IMR-90 (cell line): ENCODE measurements around the gene DNAJC5G. TPM values are rescaled to one million over a fixed set of nuclear protein-coding genes. Genes with fewer than 3 reads are reported as not detected.

Experiments
- ATAC-seq: fragments of 200-7000 bp; cut with Tn5 transposase; 2 replicates; pipeline ENCODE4 v1.9.1; 2020; ENCODE audit warnings: low read depth, mild to moderate bottlenecking, moderate library complexity
- BruUV-seq: library from RNA; stranded (reverse); fragments of 400-500 nt; replicated peaks from 2 replicates; lab custom pipeline; 2021; lab: Mats Ljungman, UMichigan
- CTCF ChIA-PET: fragments of 300-600 bp; formaldehyde crosslinking; extraction: SDS; loops from one replicate; lab custom pipeline; 2021; ENCODE audit warnings: antibody characterized with exemption; lab: Yijun Ruan, JAX
- POLR2A ChIA-PET: fragments of 300-600 bp; sonication (Branson Sonifier 250); formaldehyde crosslinking; loops from one replicate; lab custom pipeline; 2022; ENCODE audit warnings: antibody characterized with exemption; ENCODE audit not compliant: unreplicated experiment; lab: Charles Lee
- DNase-seq: peaks from one replicate; pipeline ENCODE4 v3.0.0; 2013
- H2AFZ ChIP-seq: replicated peaks from 2 replicates; pipeline ENCODE3; 2013; ENCODE audit warnings: low read length, mild to moderate bottlenecking; ENCODE audit not compliant: poor library complexity
- H2AK5ac ChIP-seq: 2 replicates; pipeline ENCODE4 v1.6.1; 2013; ENCODE audit warnings: low read depth, low read length, inconsistent platforms
- H2AK9ac ChIP-seq: replicated peaks from 2 replicates; pipeline ENCODE3; 2013; ENCODE audit warnings: mild to moderate bottlenecking, low read depth, low read length, moderate library complexity; ENCODE audit not compliant: poor library complexity
- H2BK120ac ChIP-seq: 2 replicates; pipeline ENCODE4 v1.6.1; 2013; ENCODE audit warnings: low read depth, low read length, inconsistent platforms
- H2BK15ac ChIP-seq: 3 replicates; pipeline ENCODE4 v1.6.1; 2013; ENCODE audit warnings: low read depth, low read length, inconsistent platforms
- H2BK20ac ChIP-seq: 2 replicates; pipeline ENCODE4 v1.6.1; 2013; ENCODE audit warnings: low read depth, mild to moderate bottlenecking, inconsistent platforms, low read length, moderate library complexity
- H2BK5ac ChIP-seq: 2 replicates; pipeline ENCODE4 v1.6.1; 2013; ENCODE audit warnings: mild to moderate bottlenecking, low read depth, low read length, inconsistent platforms; ENCODE audit not compliant: poor library complexity, severe bottlenecking
- H3K14ac ChIP-seq: replicated peaks from 2 replicates; pipeline ENCODE4 v1.6.1; 2013; ENCODE audit warnings: low read depth, low read length, inconsistent platforms
- H3K18ac ChIP-seq: 2 replicates; pipeline ENCODE4 v1.6.1; 2013; ENCODE audit warnings: low read depth, low read length, control low read depth
- H3K23ac ChIP-seq: 2 replicates; pipeline ENCODE4 v1.6.1; 2013; ENCODE audit warnings: low read depth, low read length, inconsistent platforms
- H3K27ac ChIP-seq: 2 replicates; pipeline ENCODE4 v1.5.1; 2013; ENCODE audit warnings: mild to moderate bottlenecking, control low read depth, low read length; ENCODE audit not compliant: insufficient read depth
- H3K27me3 ChIP-seq: 2 replicates; pipeline ENCODE4 v1.6.1; 2013; ENCODE audit warnings: low read length; ENCODE audit not compliant: control insufficient read depth, insufficient read depth
- H3K36me3 ChIP-seq: 2 replicates; pipeline ENCODE4 v1.6.1; 2013; ENCODE audit warnings: low read length, mixed read lengths; ENCODE audit not compliant: control insufficient read depth, insufficient read depth
- H3K4ac ChIP-seq: 2 replicates; pipeline ENCODE4 v1.6.1; 2013; ENCODE audit warnings: low read depth, low read length, inconsistent platforms
- H3K4me1 ChIP-seq: 2 replicates; pipeline ENCODE4 v1.6.1; 2013; ENCODE audit warnings: low read length, mixed read lengths; ENCODE audit not compliant: control insufficient read depth, insufficient read depth
- H3K4me2 ChIP-seq: 2 replicates; pipeline ENCODE4 v1.6.1; 2013; ENCODE audit warnings: low read depth, mild to moderate bottlenecking, control low read depth, low read length, moderate library complexity
- H3K4me3 ChIP-seq: 2 replicates; pipeline ENCODE4 v1.5.1; 2013; ENCODE audit warnings: low read depth, mild to moderate bottlenecking, control low read depth, low read length, moderate library complexity; ENCODE audit not compliant: insufficient read depth
- H3K56ac ChIP-seq: 2 replicates; pipeline ENCODE4 v1.6.1; 2013; ENCODE audit warnings: low read length, inconsistent platforms; ENCODE audit not compliant: insufficient read depth; ENCODE audit errors: extremely low read depth
- H3K79me1 ChIP-seq, 2 experiments: 2 replicates each; pipeline ENCODE4 v1.6.1; 2013; ENCODE audit warnings: low read length in 2 of 2, inconsistent platforms in 1 of 2, low read depth in 1 of 2
- H3K9ac ChIP-seq: 2 replicates; pipeline ENCODE4 v1.6.1; 2013; ENCODE audit warnings: low read depth, low read length, control low read depth
- H3K9me1 ChIP-seq: 2 replicates; pipeline ENCODE4 v1.6.1; 2013; ENCODE audit warnings: low read length, inconsistent platforms; ENCODE audit not compliant: insufficient read depth
- H3K9me3 ChIP-seq: 2 replicates; pipeline ENCODE4 v1.6.1; 2013; ENCODE audit warnings: low read length; ENCODE audit not compliant: control insufficient read depth, insufficient read depth
- H4K20me1 ChIP-seq: 2 replicates; pipeline ENCODE4 v1.6.1; 2013; ENCODE audit warnings: low read length, inconsistent platforms; ENCODE audit not compliant: insufficient read depth
- H4K5ac ChIP-seq: 2 replicates; pipeline ENCODE4 v1.6.1; 2013; ENCODE audit warnings: mild to moderate bottlenecking, low read depth, low read length, control low read depth
- H4K8ac ChIP-seq, 2 experiments: 2 replicates each; pipeline ENCODE4 v1.6.1; 2013; ENCODE audit warnings: low read depth in 2 of 2, low read length in 2 of 2, control low read depth in 1 of 2, inconsistent platforms in 1 of 2
- H4K91ac ChIP-seq: 2 replicates; pipeline ENCODE4 v1.6.1; 2013; ENCODE audit warnings: low read depth, low read length, inconsistent platforms; ENCODE audit not compliant: insufficient read depth
- BHLHE40 ChIP-seq: fragments of 150-350 bp; IDR thresholded peaks from 2 replicates; pipeline ENCODE4 v1.6.1; 2016; ENCODE audit warnings: mild to moderate bottlenecking, low read depth, low read length
- CEBPB ChIP-seq: IDR thresholded peaks from 2 replicates; pipeline ENCODE4 v1.6.1; 2012; ENCODE audit warnings: low read depth, low read length, improper control_type of control experiment
- CHD1 ChIP-seq: IDR thresholded peaks from 2 replicates; pipeline ENCODE4 v1.6.1; 2012; ENCODE audit warnings: low read depth, low read length, improper control_type of control experiment
- CTCF ChIP-seq: conservative IDR thresholded peaks from 2 replicates; pipeline ENCODE4 v1.5.1; 2012; ENCODE audit warnings: mild to moderate bottlenecking, low read depth, low read length, improper control_type of control experiment
- ELK1 ChIP-seq: fragments of 150-350 bp; IDR thresholded peaks from 2 replicates; pipeline ENCODE4 v1.6.1; 2016; ENCODE audit warnings: low read depth, mild to moderate bottlenecking, low read length, moderate library complexity, borderline replicate concordance
- FOS ChIP-seq: fragments of 150-350 bp; IDR thresholded peaks from 2 replicates; pipeline ENCODE4 v1.6.1; 2016; ENCODE audit warnings: low read depth, low read length
- MAFK ChIP-seq: IDR thresholded peaks from 2 replicates; pipeline ENCODE4 v1.6.1; 2012; ENCODE audit warnings: low read depth, low read length, improper control_type of control experiment
- MAZ ChIP-seq: IDR thresholded peaks from 2 replicates; pipeline ENCODE4 v1.6.1; 2012; ENCODE audit warnings: low read depth, mild to moderate bottlenecking, low read length, improper control_type of control experiment, moderate library complexity, borderline replicate concordance
- MXI1 ChIP-seq: IDR thresholded peaks from 2 replicates; pipeline ENCODE4 v1.6.1; 2012; ENCODE audit warnings: low read depth, mild to moderate bottlenecking, low read length, moderate library complexity, borderline replicate concordance
- NFE2L2 ChIP-seq: fragments of 150-350 bp; IDR thresholded peaks from 2 replicates; pipeline ENCODE4 v1.6.1; 2016; ENCODE audit warnings: low read depth, mild to moderate bottlenecking, low read length
- POLR2A ChIP-seq: IDR thresholded peaks from 2 replicates; pipeline ENCODE4 v1.6.1; 2012; ENCODE audit warnings: mild to moderate bottlenecking, low read depth, low read length
- RAD21 ChIP-seq: IDR thresholded peaks from 2 replicates; pipeline ENCODE4 v1.6.1; 2012; ENCODE audit warnings: low read length, improper control_type of control experiment
- RCOR1 ChIP-seq: IDR thresholded peaks from 2 replicates; pipeline ENCODE4 v1.6.1; 2012; ENCODE audit warnings: mild to moderate bottlenecking, low read length, improper control_type of control experiment; ENCODE audit not compliant: insufficient replicate concordance
- RFX5 ChIP-seq: IDR thresholded peaks from 2 replicates; pipeline ENCODE4 v1.8.0; 2012; ENCODE audit warnings: low read depth, mild to moderate bottlenecking, low read length, moderate library complexity
- SMC3 ChIP-seq: fragments of 150-350 bp; IDR thresholded peaks from 2 replicates; pipeline ENCODE4 v1.6.1; 2016; ENCODE audit warnings: low read depth, mild to moderate bottlenecking, antibody characterized with exemption, low read length, moderate library complexity
- USF2 ChIP-seq: fragments of 150-350 bp; IDR thresholded peaks from 2 replicates; pipeline ENCODE4 v1.6.1; 2017; ENCODE audit warnings: mild to moderate bottlenecking, antibody characterized with exemption, low read length, low read depth
- WGBS, 2 experiments: methylation state at CpG; one replicate each; pipeline versions ENCODE4 v1.1.5 to v1.1.7; 2013; ENCODE audit warnings: missing lambda C conversion rate in 2 of 2; ENCODE audit not compliant: insufficient read length in 1 of 2; ENCODE audit errors: extremely low coverage in 2 of 2; 5-methylcytosine and 5-hydroxymethylcytosine counted together
- dilution Hi-C: fragments of 300-500 bp; cut with HindIII; formaldehyde crosslinking; loops from one replicate; pipeline ENCODE4 v1.14.3; 2018; ENCODE audit warnings: low sequenced_read_pairs; ENCODE audit not compliant: unreplicated experiment
- in situ Hi-C: fragments of 300-500 bp; cut with MboI; formaldehyde crosslinking; loops from 3 replicates; pipeline ENCODE4 v1.14.3; 2019; ENCODE audit warnings: low sequenced_read_pairs, inconsistent platforms, mixed read lengths
- intact Hi-C: fragments of 100-400 bp; cut with micrococcal nuclease; formaldehyde crosslinking; loops from 2 replicates; pipeline ENCODE4 v1.10.0; 2022
- polyA plus RNA-seq, 3 experiments: library from polyadenylated mRNA; depleted of rRNA; stranded (reverse); fragments of >200 nt; gene quantifications; 2 replicates each; pipeline ENCODE4 v1.2.3, GENCODE V29; 2012; ENCODE audit warnings: low replicate concordance in 1 of 3
- total RNA-seq: library from RNA; depleted of rRNA; stranded (reverse); fragments of >200 nt; gene quantifications from 2 replicates; pipeline ENCODE4 v1.2.3, GENCODE V29; 2012

The DNAJC5G gene
- total and polyA plus RNA-seq, 2 of the 4 experiments (the other 2 are of a cell fraction): not detected

DNA sequence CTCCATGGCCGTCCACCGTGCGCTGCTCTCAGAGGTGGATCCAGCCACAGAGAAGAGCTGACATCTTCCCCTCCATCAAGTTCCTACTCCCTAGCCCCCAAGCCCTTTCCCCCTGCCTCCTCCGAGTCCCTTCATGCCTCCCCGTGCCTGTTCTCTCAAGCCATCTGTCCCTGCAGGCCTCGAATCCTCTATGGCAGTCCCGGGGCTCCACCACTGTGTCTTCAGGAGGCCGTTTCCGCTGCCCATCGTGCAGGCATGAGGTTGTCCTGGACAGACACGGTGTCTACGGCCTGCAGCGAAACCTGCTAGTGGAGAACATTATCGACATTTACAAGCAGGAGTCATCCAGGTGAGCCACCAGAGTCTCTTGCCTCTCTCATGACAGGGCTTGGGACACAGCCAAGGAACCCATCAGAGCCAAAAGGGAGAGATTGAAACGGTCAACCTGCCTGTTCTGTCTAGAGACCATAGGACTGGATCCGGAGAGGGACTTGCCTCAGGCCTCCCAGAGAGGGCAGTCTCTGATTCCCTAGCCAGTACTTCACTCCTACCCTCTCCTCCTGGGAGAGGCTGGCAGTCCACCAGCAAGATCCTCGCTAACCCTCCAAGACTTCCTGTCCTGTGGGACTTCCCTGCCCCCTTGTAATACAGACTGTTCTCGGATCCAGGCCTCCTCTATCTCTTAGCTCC is 23.3 kb downstream of the DNAJC5G start:
- CTCF ChIA-PET: interaction anchor here (0.6 to 0.7 kb wide), 2 partner anchors 104 to 212 kb away, joined by 3 to 4 read pairs; partner anchors contain the start of gene KHK
- dilution Hi-C loops: no loop called here
- Histone ChIP-seq H2BK5ac (no peak overlapping the region), H3K18ac (no peak overlapping the region), H4K8ac (no peak overlapping the region), H3K9ac (no peak overlapping the region), H3K14ac (no peak overlapping the region), H3K79me1 (no peaks in the 10 kb centered on the region), H4K5ac (no peak overlapping the region), H3K9me1 (peaks cover 9% of the 10 kb centered on the region), H2AK9ac (no peak overlapping the region), H2AFZ (peak overlapping the region; percentile 5), H3K9me3 (no peaks in the 10 kb centered on the region), H4K20me1 (no peaks in the 10 kb centered on the region; the same call in 1 of the 2 replicates), H3K4me1 (peaks cover 5% of the 10 kb centered on the region), H3K27ac (no peak overlapping the region), H2BK15ac (no peak overlapping the region), H2AK5ac (no peak overlapping the region), H3K4me3 (no peak overlapping the region), H2BK120ac (no peak overlapping the region), H3K23ac (no peak overlapping the region), H3K36me3 (no peaks in the 10 kb centered on the region), H3K27me3 (peaks cover 8% of the 10 kb centered on the region), H3K4me2 (no peak overlapping the region), H4K91ac (no peak overlapping the region), H3K56ac (no peak overlapping the region), H2BK20ac (no peak overlapping the region), H3K4ac (no peak overlapping the region)
- WGBS, 2 experiments: 76% methylated on average over 12 of the region's 18 CpGs; no CpG with 5 or more reads in 1 of the 2 experiments
- POLR2A ChIA-PET: no interaction called here
- DNase-seq (no peak), ATAC-seq (peak; percentile 19; the same call in 1 of the 2 replicates)
- BruUV-seq: no TSS peak
- intact Hi-C loops: no loop called here
- in situ Hi-C loops: no loop called here
- TF ChIP-seq MAZ: no peak
- TF ChIP-seq MAFK: no peak
- TF ChIP-seq POLR2A: no peak
- no peak for TF ChIP-seq RAD21
- TF ChIP-seq FOS: no peak
- TF ChIP-seq CHD1: no peak
- TF ChIP-seq ELK1: no peak
- no peak for TF ChIP-seq RCOR1
- no peak for TF ChIP-seq CTCF
- TF ChIP-seq BHLHE40: no peak
- TF ChIP-seq SMC3: no peak
- no peak for TF ChIP-seq NFE2L2
- TF ChIP-seq CEBPB: no peak
- no peak for TF ChIP-seq USF2
- no peak for TF ChIP-seq RFX5
- no peak for TF ChIP-seq MXI1
